SJCRH30 (cell line): ENCODE data around the gene IMPG1. TPM values are rescaled to one million over a fixed set of nuclear protein-coding genes. Genes with fewer than 3 reads are reported as not detected.

Experiments used
- DNase-seq, 2 experiments: peaks; one replicate each; pipeline ENCODE4 v3.0.0-alpha.2; 2015 to 2020
- H3K27ac ChIP-seq: fragments of 250-450 bp; sonication (Bioruptor Pico); 2 replicates; pipeline ENCODE4 v1.5.1; 2020; ENCODE audit warnings: mild to moderate bottlenecking, moderate library complexity
- H3K27me3 ChIP-seq: fragments of 250-450 bp; sonication (Bioruptor Pico); 2 replicates; pipeline ENCODE4 v1.5.1; 2020; ENCODE audit warnings: mild to moderate bottlenecking, moderate library complexity
- H3K36me3 ChIP-seq: fragments of 250-450 bp; sonication (Bioruptor Pico); 2 replicates; pipeline ENCODE4 v1.5.1; 2020; ENCODE audit warnings: mild to moderate bottlenecking, moderate library complexity
- H3K4me1 ChIP-seq: fragments of 250-450 bp; sonication (Bioruptor Pico); 2 replicates; pipeline ENCODE4 v1.5.1; 2020; ENCODE audit warnings: mild to moderate bottlenecking, moderate library complexity
- H3K4me3 ChIP-seq: fragments of 250-450 bp; sonication (Bioruptor Pico); 2 replicates; pipeline ENCODE4 v1.5.1; 2020; ENCODE audit warnings: mild to moderate bottlenecking, moderate library complexity
- H3K9me3 ChIP-seq: fragments of 250-450 bp; sonication (Bioruptor Pico); replicated peaks from 2 replicates; pipeline ENCODE4 v1.5.1; 2020; ENCODE audit warnings: mild to moderate bottlenecking, moderate library complexity
- total RNA-seq: library from RNA; depleted of rRNA; stranded (reverse); fragments of >200 nt; shearing (Covaris generic); gene quantifications from 2 replicates; pipeline ENCODE4 v1.2.3, GENCODE V29; 2014

IMPG1 gene
- total RNA-seq, 1 experiment from 2014 or later = 0.65 TPM

- peak; percentile 22 to 66 for DNase-seq
- Histone ChIP-seq H3K27me3 (no peaks in the 10 kb centered on the region), H3K4me1 (peaks cover 43% of the 10 kb centered on the region), H3K9me3 (no peaks in the 10 kb centered on the region), H3K27ac (peak overlapping the region; percentile 70), H3K36me3 (no peaks in the 10 kb centered on the region), H3K4me3 (no peak overlapping the region)
These were observed 79.0 kb downstream of the IMPG1 start for GRCh38 chr6:75993236-75994162.

- DNase-seq = peak in 1 of 2 experiments; percentile 60
- Histone ChIP-seq H3K9me3 (no peaks in the 10 kb centered on the region), H3K4me1 (peaks cover 30% of the 10 kb centered on the region), H3K27me3 (no peaks in the 10 kb centered on the region), H3K27ac (peak overlapping the region; percentile 70), H3K36me3 (no peaks in the 10 kb centered on the region), H3K4me3 (no peak overlapping the region)
These were observed 80.5 kb downstream of the IMPG1 start for GRCh38 chr6:75991941-75992340.

DNA sequence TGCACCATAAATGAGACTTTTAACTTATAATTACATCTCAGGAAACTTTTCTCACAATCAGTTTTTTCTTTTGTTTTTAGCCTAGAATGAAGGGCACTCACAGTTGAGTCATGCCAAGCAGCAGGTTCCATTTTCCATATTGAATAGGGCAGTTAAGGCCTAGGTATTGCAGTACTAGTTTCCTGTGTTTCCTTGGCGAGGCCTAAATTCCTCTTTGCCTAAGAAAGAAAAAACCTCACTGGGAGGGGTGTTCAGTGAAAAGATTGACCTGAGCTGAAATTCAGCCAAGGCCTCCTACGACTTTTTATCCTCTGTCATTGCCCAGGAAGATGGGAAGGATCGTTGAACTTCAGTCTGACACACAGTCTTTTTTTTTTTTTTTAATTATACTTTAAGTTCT is 85.5 kb downstream of the IMPG1 start:
- no peaks in the 10 kb centered on the region for H3K27me3 ChIP-seq
- DNase-seq = no peak
- H3K9me3 ChIP-seq = no peaks in the 10 kb centered on the region
- peaks cover 6% of the 10 kb centered on the region for H3K4me1 ChIP-seq
- H3K36me3 ChIP-seq = no peaks in the 10 kb centered on the region
- no peak overlapping the region for H3K27ac ChIP-seq
- no peak overlapping the region for H3K4me3 ChIP-seq

GRCh38 chr6:75975904-75976303 is 96.6 kb downstream of the IMPG1 start:
- H3K36me3 ChIP-seq = no peaks in the 10 kb centered on the region
- no peak overlapping the region for H3K27ac ChIP-seq
- no peaks in the 10 kb centered on the region for H3K4me1 ChIP-seq
- H3K27me3 ChIP-seq = no peaks in the 10 kb centered on the region
- DNase-seq = no peak
- no peak overlapping the region for H3K4me3 ChIP-seq
- H3K9me3 ChIP-seq = no peaks in the 10 kb centered on the region

DNA sequence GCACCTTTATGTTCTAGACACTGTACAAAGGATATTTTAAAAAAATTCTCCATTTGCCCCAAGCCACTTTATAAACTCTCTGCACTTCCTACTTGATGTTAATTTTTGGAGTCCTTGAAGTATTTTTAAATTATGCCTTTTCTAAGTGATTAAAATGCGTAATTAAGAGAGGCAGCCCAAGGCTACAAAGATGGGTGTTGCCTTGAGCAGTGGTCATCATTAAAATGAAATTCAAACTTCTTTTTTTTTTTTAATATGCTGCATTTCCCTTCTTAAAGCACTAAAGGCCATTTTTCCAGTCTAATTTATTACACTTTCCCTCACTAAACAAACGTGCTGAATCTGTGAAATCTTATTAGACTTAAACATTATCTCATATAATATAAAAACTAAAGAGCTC is 102.4 kb downstream of the IMPG1 start:
- no peak for DNase-seq
- Histone ChIP-seq H3K36me3 (no peaks in the 10 kb centered on the region), H3K9me3 (no peaks in the 10 kb centered on the region)

GRCh38 chr6:75968143-75968542 is 104.3 kb downstream of the IMPG1 start:
- H3K27ac ChIP-seq = no peak overlapping the region
- DNase-seq = no peak
- no peaks in the 10 kb centered on the region for H3K9me3 ChIP-seq
- no peaks in the 10 kb centered on the region for H3K27me3 ChIP-seq
- H3K4me1 ChIP-seq = no peaks in the 10 kb centered on the region
- no peaks in the 10 kb centered on the region for H3K36me3 ChIP-seq
- H3K4me3 ChIP-seq = no peak overlapping the region

More for the DNA sequence above, 102.4 kb downstream of the IMPG1 start:
- no peaks in the 10 kb centered on the region for H3K27me3 ChIP-seq
- H3K4me1 ChIP-seq = no peaks in the 10 kb centered on the region
- no peak overlapping the region for H3K4me3 ChIP-seq
- H3K27ac ChIP-seq = no peak overlapping the region

DNA sequence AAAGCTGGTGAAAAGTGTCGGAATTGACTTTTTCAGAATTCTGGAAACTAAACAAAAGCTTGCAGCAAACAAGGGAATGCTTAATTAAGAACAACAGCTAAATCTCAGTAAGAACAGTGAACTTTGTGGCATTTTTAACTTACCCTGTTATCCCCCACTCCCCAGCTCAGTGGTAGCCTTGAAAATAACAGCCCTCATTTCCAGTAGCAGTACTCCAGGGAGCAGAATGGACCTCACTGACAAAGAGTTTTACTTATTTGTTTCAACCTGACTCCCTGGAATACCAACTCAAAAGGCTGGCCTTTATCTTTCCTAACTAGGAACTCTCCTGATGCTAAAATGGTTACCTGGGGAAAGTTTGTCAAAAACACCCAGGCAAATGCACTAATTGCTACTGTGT is 108.9 kb downstream of the IMPG1 start:
- DNase-seq = no peak
- Histone ChIP-seq H3K9me3 (no peaks in the 10 kb centered on the region; the same call in 1 of the 2 replicates), H3K36me3 (no peaks in the 10 kb centered on the region), H3K27ac (no peak overlapping the region), H3K4me3 (no peak overlapping the region), H3K4me1 (no peaks in the 10 kb centered on the region), H3K27me3 (no peaks in the 10 kb centered on the region)

- H3K27me3 ChIP-seq = no peaks in the 10 kb centered on the region
- H3K4me3 ChIP-seq = no peak overlapping the region
These were observed 120.3 kb downstream of the IMPG1 start for GRCh38 chr6:75952128-75952527.

GRCh38 chr6:75947935-75948334 is 124.5 kb downstream of the IMPG1 start:
- Histone ChIP-seq H3K36me3 (no peaks in the 10 kb centered on the region), H3K9me3 (no peaks in the 10 kb centered on the region), H3K27me3 (no peaks in the 10 kb centered on the region), H3K27ac (no peak overlapping the region), H3K4me1 (peaks cover 15% of the 10 kb centered on the region), H3K4me3 (no peak overlapping the region)
- DNase-seq = no peak

More at GRCh38 chr6:75952128-75952527, 120.3 kb downstream of the IMPG1 start:
- H3K36me3 ChIP-seq = no peaks in the 10 kb centered on the region
- H3K9me3 ChIP-seq = no peaks in the 10 kb centered on the region
- DNase-seq = no peak
- H3K4me1 ChIP-seq = no peaks in the 10 kb centered on the region
- no peak overlapping the region for H3K27ac ChIP-seq

- H3K36me3 ChIP-seq = no peaks in the 10 kb centered on the region
- H3K4me1 ChIP-seq = peaks cover 16% of the 10 kb centered on the region
- H3K9me3 ChIP-seq = no peaks in the 10 kb centered on the region
- DNase-seq = peak in 1 of 2 experiments; percentile 12
- no peak overlapping the region for H3K27ac ChIP-seq
- no peaks in the 10 kb centered on the region for H3K27me3 ChIP-seq
- H3K4me3 ChIP-seq = no peak overlapping the region
These were observed 126.2 kb downstream of the IMPG1 start for GRCh38 chr6:75946146-75946831.

GRCh38 chr6:75943381-75943780 is 129.1 kb downstream of the IMPG1 start:
- H3K36me3 ChIP-seq = no peaks in the 10 kb centered on the region
- DNase-seq = peak; percentile 48 to 67

DNA sequence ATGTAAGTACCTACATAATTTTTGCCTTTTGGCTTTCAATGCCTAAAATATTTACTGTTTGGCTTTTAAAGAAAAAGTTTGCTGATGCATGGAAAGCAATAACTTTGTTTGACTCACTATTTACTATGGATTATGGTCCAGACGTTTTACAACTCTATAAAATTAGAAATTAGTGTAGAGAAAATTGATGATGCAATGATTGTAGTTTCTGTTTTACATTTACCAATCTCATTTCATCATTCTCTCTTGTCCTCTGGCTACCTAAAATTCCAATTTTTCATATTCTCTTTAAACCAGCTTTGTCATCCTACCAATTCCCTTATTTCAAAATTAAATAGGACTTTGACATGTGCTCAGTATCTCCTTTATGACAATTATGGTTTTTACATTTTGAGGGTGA is 131.0 kb downstream of the IMPG1 start:
- Histone ChIP-seq H3K9me3 (no peaks in the 10 kb centered on the region), H3K27me3 (no peaks in the 10 kb centered on the region), H3K27ac (no peak overlapping the region), H3K36me3 (no peaks in the 10 kb centered on the region), H3K4me3 (no peak overlapping the region), H3K4me1 (peaks cover 19% of the 10 kb centered on the region)
- DNase-seq = no peak

More at GRCh38 chr6:75943381-75943780, 129.1 kb downstream of the IMPG1 start:
- H3K4me3 ChIP-seq = no peak overlapping the region
- no peak overlapping the region for H3K27ac ChIP-seq
- no peaks in the 10 kb centered on the region for H3K27me3 ChIP-seq
- peaks cover 16% of the 10 kb centered on the region for H3K4me1 ChIP-seq
- H3K9me3 ChIP-seq = no peaks in the 10 kb centered on the region

DNA sequence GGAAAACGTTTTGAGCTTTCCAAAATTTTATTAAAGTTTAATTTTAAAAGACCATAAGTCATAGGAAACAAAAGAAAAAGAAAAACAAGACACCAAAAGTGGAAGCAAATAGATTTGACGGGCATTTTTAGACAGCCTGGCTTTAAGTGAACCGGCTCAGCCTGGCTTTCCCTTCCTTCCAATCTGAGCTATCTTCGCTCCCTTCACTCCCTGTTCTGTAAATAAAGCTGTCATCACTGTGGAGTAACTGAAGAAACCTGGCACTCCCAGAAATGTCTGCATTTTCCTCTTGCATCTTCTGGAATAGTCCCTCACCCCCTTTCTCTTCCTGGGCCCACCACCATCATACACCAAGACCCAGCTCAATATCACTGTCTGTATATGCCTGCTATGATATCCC is 131.9 kb downstream of the IMPG1 start:
- no peak for DNase-seq
- no peak overlapping the region for H3K27ac ChIP-seq
- no peaks in the 10 kb centered on the region for H3K27me3 ChIP-seq
- H3K4me1 ChIP-seq = peaks cover 26% of the 10 kb centered on the region
- no peaks in the 10 kb centered on the region for H3K36me3 ChIP-seq
- no peaks in the 10 kb centered on the region for H3K9me3 ChIP-seq
- no peak overlapping the region for H3K4me3 ChIP-seq

GRCh38 chr6:75937846-75938245 is 134.6 kb downstream of the IMPG1 start:
- DNase-seq = no peak
- Histone ChIP-seq H3K27me3 (no peaks in the 10 kb centered on the region), H3K36me3 (no peaks in the 10 kb centered on the region), H3K4me3 (no peak overlapping the region), H3K9me3 (no peaks in the 10 kb centered on the region), H3K4me1 (peaks cover 14% of the 10 kb centered on the region), H3K27ac (no peak overlapping the region)

DNA sequence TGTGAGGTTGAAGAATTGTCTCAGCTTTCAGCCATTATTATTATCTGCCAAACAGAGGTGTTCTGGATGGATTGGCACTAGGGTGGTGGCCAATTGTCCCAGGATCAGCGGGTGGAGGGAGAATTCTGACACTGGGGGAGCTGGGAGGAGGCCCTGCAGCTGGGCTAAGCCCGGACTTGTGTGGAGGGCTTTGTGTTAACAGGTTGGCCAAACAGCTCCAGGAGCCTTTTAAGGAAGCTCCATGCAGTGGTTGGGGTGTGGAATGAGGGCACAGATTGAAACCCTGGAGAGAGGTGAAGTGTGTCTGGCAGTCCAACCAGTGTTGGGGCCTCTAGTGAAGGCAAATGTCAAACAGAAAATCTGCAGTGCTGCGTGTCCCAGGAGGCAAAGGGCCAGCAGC is 135.8 kb downstream of the IMPG1 start:
- peaks cover 13% of the 10 kb centered on the region for H3K4me1 ChIP-seq
- DNase-seq = no peak
- H3K36me3 ChIP-seq = no peaks in the 10 kb centered on the region
- H3K27me3 ChIP-seq = no peaks in the 10 kb centered on the region
- H3K4me3 ChIP-seq = no peak overlapping the region
- H3K27ac ChIP-seq = no peak overlapping the region
- H3K9me3 ChIP-seq = no peaks in the 10 kb centered on the region
